Endothelial cell of umbilical vein (primary cell): Measurements from ENCODE around the gene NFXL1. TPM values are rescaled to one million over a fixed set of nuclear protein-coding genes. Genes with fewer than 3 reads are reported as not detected.
A peak's percentile ranks its signal among the peaks of the same experiment; 100 is the strongest.
"Not testable (repeated sequence)": the region's sequence is repeated elsewhere in the genome, so short reads cannot be mapped to it uniquely, and the experiment has no call there.

Source experiments
- BruUV-seq: library from RNA; stranded (reverse); fragments of 400-500 nt; replicated peaks from 2 replicates; lab custom pipeline; 2021; lab: Mats Ljungman, UMichigan
- CTCF ChIA-PET: fragments of 300-600, 350-600 bp; sonication (Branson Sonifier 250); formaldehyde crosslinking; loops from one replicate; lab custom pipeline; 2021; ENCODE audit warnings: antibody characterized with exemption, inconsistent platforms; lab: Charles Lee
- POLR2A ChIA-PET: fragments of 300-600, 350-600 bp; sonication (Branson Sonifier 250); formaldehyde crosslinking; loops from one replicate; lab custom pipeline; 2021; ENCODE audit warnings: antibody characterized with exemption, inconsistent platforms; lab: Charles Lee
- DNase-seq: peaks from one replicate; pipeline ENCODE4 v3.0.0-alpha.2; 2011; ENCODE audit warnings: low read depth, low spot score
- FAIRE-seq: peaks from 2 replicates; lab custom pipeline; 2011; peaks lifted over from hg19 to GRCh38; lab: Jason Lieb, UNC
- H2AFZ ChIP-seq: 2 replicates; pipeline ENCODE4 v1.6.0; 2012; ENCODE audit warnings: low read depth, low read length, control low read depth, inconsistent platforms
- H3K27ac ChIP-seq: 2 replicates; pipeline ENCODE4 v1.5.1; 2011; ENCODE audit warnings: low read depth, mild to moderate bottlenecking, control low read depth, low read length, moderate library complexity; ENCODE audit not compliant: insufficient read depth
- H3K27me3 ChIP-seq, 2 experiments: 2 replicates each; pipeline versions ENCODE4 v1.6.0 to v1.6.1; 2011; ENCODE audit warnings: low read length in 2 of 2, mixed read lengths in 1 of 2; ENCODE audit not compliant: control insufficient read depth in 2 of 2, insufficient read depth in 2 of 2
- H3K36me3 ChIP-seq, 2 experiments: 2 replicates in 1 of 2; 3 replicates in 1 of 2; pipeline ENCODE4 v1.5.1; 2011; ENCODE audit warnings: low read length in 2 of 2, mild to moderate bottlenecking in 1 of 2, moderate library complexity in 1 of 2; ENCODE audit not compliant: control insufficient read depth in 2 of 2, insufficient read depth in 2 of 2; ENCODE audit errors: extremely low read depth in 1 of 2
- H3K4me1 ChIP-seq: 3 replicates; pipeline ENCODE4 v1.5.1; 2011; ENCODE audit warnings: mild to moderate bottlenecking, low read length; ENCODE audit not compliant: control insufficient read depth, insufficient read depth; ENCODE audit errors: extremely low read depth
- H3K4me2 ChIP-seq: 2 replicates; pipeline ENCODE4 v1.6.1; 2011; ENCODE audit warnings: low read length, control low read depth, mixed read lengths; ENCODE audit not compliant: insufficient read depth
- H3K4me3 ChIP-seq, 3 experiments: fragments of 200-600 bp in 1 of 3; sonication (generic), shearing (Covaris generic) in 1 of 3; replicated peaks in 1 of 3; 2 replicates each; pipeline ENCODE4 v1.5.1; 2011 to 2016; ENCODE audit warnings: control low read depth in 3 of 3, low read length in 3 of 3, mild to moderate bottlenecking in 2 of 3, inconsistent platforms in 1 of 3, low read depth in 1 of 3, moderate library complexity in 1 of 3; ENCODE audit not compliant: insufficient read depth in 1 of 3
- H3K79me2 ChIP-seq: 2 replicates; pipeline ENCODE4 v1.6.0; 2012; ENCODE audit warnings: low read length, inconsistent platforms; ENCODE audit not compliant: control insufficient read depth, insufficient read depth
- H3K9ac ChIP-seq: replicated peaks from 2 replicates; pipeline ENCODE3; 2011; ENCODE audit warnings: low read length, control low read depth; ENCODE audit not compliant: insufficient read depth; ENCODE audit errors: extremely low read depth
- H3K9me1 ChIP-seq: replicated peaks from 3 replicates; pipeline ENCODE4 v1.6.0; 2011; ENCODE audit warnings: mild to moderate bottlenecking, low read length; ENCODE audit not compliant: control insufficient read depth, insufficient read depth; ENCODE audit errors: extremely low read depth
- H3K9me3 ChIP-seq: replicated peaks from 2 replicates; pipeline ENCODE4 v1.5.1; 2012; ENCODE audit warnings: low read length, inconsistent platforms; ENCODE audit not compliant: control insufficient read depth, insufficient read depth
- H4K20me1 ChIP-seq: replicated peaks from 2 replicates; pipeline ENCODE3; 2011; ENCODE audit warnings: mild to moderate bottlenecking, low read length; ENCODE audit not compliant: control insufficient read depth, insufficient read depth; ENCODE audit errors: extremely low read depth
- GATA2 ChIP-seq: IDR thresholded peaks from 2 replicates; pipeline ENCODE4 v1.7.0; 2011; ENCODE audit warnings: low read depth, mild to moderate bottlenecking, moderate library complexity, mixed read lengths, low read length; ENCODE audit not compliant: insufficient read length, insufficient read depth
- dilution Hi-C: fragments of 300-500 bp; cut with MboI; formaldehyde crosslinking; loops from one replicate; pipeline ENCODE4 v1.15.0; 2019; ENCODE audit warnings: low sequenced_read_pairs; ENCODE audit not compliant: extremely low pct_ligation_motif_present
- intact Hi-C: fragments of 100-400 bp; cut with micrococcal nuclease; formaldehyde crosslinking; loops from one replicate; pipeline ENCODE4 v1.10.0; 2022
- polyA plus RNA-seq, 4 experiments: library from polyadenylated mRNA; depleted of rRNA in 3 of 4; stranded (reverse) in 3 of 4; unstranded in 1 of 4; fragments of >200 nt; gene quantifications; 2 replicates each; pipeline versions ENCODE4 v1.2.1 to v1.2.3, GENCODE V29; 2011 to 2012; ENCODE audit warnings: missing spikeins in 1 of 4
- total RNA-seq: library from RNA; stranded (reverse); gene quantifications from 2 replicates; pipeline ENCODE4 v1.2.3, GENCODE V29; 2021
- TF ChIP-seq, protein P1 (sequence below), 2 donors: IDR thresholded peaks; 1 replicate in 1 of 2; 2 replicates in 1 of 2; pipeline ENCODE4 v1.5.1; 2011; ENCODE audit warnings: low read length in 2 of 2, mild to moderate bottlenecking in 2 of 2, moderate library complexity in 2 of 2, control low read depth in 1 of 2, inconsistent platforms in 1 of 2, low read depth in 1 of 2; ENCODE audit not compliant: insufficient read depth in 1 of 2; ENCODE audit errors: extremely low read depth in 1 of 2

Gene NFXL1
- total and polyA plus RNA-seq, 2 donors (not counting 3 experiments of a cell fraction or from before 2014, with no cell fraction given) = 5.1 to 14.6 TPM

DNA sequence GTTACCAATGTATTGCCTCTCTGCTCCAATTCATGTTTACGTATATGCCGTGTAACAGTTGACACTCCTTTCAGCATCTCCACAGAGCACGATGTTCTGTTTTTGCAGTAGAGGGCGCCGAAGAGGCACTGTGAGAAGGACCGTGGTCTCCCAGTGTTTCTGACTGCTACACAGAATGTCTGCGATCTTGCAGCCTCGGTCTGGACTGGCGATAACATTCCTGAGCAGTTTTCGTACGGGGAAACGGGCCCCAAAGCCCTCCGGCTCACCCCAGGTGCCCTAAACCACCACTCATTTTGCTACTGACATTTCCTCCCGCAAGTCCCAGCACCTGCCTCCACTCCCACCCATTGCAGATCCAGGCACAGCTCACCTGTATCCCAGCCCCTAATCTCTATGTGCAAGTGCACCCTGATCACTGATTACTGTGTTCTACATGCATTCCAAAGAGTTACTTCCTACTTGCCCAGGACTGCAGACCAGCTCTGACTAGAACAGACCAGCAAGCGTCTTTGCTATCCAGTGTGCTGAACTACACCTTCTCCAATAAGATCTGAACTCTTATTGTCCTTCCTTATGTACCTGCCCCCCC is 12.4 kb upstream of the NFXL1 start:
- peak; percentile 78 for FAIRE-seq
- H3K4me2 ChIP-seq = no peak overlapping the region
- ChIA-PET CTCF (interaction anchor here (0.7 to 1.5 kb wide), 2 partner anchors 17 to 160 kb away, joined by 3 to 7 read pairs; no protein-coding TSS in a partner anchor), POLR2A (no interaction called here)
- dilution Hi-C loops = no loop called here
- no TSS peak for BruUV-seq
- H3K4me3 ChIP-seq = no peak overlapping the region
- no peaks in the 10 kb centered on the region for H4K20me1 ChIP-seq
- peaks cover 7 to 19% of the 10 kb centered on the region in 2 experiments for H3K27me3 ChIP-seq
- H3K9me3 ChIP-seq = no peaks in the 10 kb centered on the region
- DNase-seq = peak; percentile 49
- peak overlapping the region; percentile 15 for H2AFZ ChIP-seq
- intact Hi-C loops = loop anchor here (1.0 to 10.0 kb wide), 2 partner anchors 161 to 218 kb away; no protein-coding TSS in a partner anchor
- H3K9me1 ChIP-seq = no peaks in the 10 kb centered on the region
- H3K9ac ChIP-seq = no peak overlapping the region
- no peaks in the 10 kb centered on the region for H3K79me2 ChIP-seq
- H3K4me1 ChIP-seq = peaks cover 3% of the 10 kb centered on the region
- TF ChIP-seq GATA2 = no peak
- TF ChIP-seq, protein P1, sequence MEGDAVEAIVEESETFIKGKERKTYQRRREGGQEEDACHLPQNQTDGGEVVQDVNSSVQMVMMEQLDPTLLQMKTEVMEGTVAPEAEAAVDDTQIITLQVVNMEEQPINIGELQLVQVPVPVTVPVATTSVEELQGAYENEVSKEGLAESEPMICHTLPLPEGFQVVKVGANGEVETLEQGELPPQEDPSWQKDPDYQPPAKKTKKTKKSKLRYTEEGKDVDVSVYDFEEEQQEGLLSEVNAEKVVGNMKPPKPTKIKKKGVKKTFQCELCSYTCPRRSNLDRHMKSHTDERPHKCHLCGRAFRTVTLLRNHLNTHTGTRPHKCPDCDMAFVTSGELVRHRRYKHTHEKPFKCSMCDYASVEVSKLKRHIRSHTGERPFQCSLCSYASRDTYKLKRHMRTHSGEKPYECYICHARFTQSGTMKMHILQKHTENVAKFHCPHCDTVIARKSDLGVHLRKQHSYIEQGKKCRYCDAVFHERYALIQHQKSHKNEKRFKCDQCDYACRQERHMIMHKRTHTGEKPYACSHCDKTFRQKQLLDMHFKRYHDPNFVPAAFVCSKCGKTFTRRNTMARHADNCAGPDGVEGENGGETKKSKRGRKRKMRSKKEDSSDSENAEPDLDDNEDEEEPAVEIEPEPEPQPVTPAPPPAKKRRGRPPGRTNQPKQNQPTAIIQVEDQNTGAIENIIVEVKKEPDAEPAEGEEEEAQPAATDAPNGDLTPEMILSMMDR (IDR thresholded peaks at IDR 0.05; ENCODE audit: extremely low read depth in 1 of 2, insufficient read depth in 1 of 2, low read depth in 1 of 2, low read length in 2 of 2) = peak; percentile 69
- H3K36me3 ChIP-seq = no peaks in the 10 kb centered on the region
- no peak overlapping the region for H3K27ac ChIP-seq

DNA sequence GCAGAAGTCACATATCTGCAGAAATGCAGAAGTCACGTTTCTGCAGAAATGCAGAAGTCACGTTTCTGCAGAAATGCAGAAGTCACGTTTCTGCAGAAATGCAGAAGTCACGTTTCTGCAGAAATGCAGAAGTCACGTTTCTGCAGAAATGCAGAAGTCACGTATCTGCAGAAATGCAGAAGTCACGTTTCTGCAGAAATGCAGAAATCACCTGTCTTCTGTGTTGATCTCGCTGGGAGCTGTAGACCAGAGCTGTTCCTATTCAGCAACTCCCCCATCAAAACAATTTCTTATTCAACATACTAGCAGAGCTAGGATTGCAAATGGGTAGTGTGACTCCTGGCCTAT is 8.9 kb upstream of the NFXL1 start:
- H3K27me3 ChIP-seq, H3K27ac ChIP-seq, H4K20me1 ChIP-seq, POLR2A ChIA-PET, dilution Hi-C loops, H3K4me3 ChIP-seq, H2AFZ ChIP-seq, FAIRE-seq, BruUV-seq, DNase-seq, H3K79me2 ChIP-seq, H3K36me3 ChIP-seq, H3K9ac ChIP-seq, H3K4me2 ChIP-seq, H3K4me1 ChIP-seq, H3K9me1 ChIP-seq, H3K9me3 ChIP-seq: not testable (repeated sequence)
- intact Hi-C loops = loop anchor here (10.0 kb wide), 1 partner anchor 222 kb away; no protein-coding TSS in a partner anchor
- CTCF ChIA-PET = interaction anchor here (1.8 kb wide), 1 partner anchor 11 kb away, joined by 4 read pairs; no protein-coding TSS in a partner anchor

DNA sequence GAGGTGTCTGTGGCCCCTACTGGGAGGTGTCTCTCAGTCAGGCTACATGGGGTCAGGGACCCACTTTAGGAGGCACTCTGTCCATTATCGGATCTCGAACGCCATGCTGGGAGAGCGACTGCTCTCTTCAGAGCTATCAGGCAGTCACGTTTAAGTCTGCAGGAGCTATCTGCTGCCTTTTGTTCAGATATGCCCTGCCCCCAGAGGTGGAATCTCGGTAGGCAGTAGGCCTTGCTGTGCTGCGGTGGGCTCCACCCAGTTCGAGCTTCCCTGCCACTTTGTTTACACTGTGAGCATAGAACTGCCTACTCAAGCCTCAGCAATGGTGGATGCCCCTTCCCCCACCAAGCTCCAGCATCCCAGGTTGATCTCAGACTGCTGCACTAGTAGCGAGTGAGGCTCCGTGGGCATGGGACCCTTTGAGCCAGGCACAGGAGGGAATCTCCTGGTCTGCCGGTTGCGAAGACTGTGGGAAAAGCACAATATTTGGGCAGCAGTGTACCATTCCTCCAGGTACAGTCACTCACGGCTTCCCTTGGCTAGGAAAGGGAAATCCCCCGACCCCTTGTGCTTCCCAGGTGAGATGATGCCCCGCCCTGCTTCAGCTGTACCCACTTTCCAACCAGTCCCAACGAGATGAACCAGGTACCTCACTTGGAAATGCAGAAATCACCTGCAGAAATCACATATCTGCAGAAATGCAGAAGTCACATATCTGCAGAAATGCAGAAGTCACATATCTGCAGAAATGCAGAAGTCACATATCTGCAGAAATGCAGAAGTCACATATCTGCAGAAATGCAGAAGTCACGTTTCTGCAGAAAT is 8.3 kb upstream of the NFXL1 start:
- dilution Hi-C loops, H3K27ac ChIP-seq: not testable (repeated sequence)

More for the DNA sequence above, 8.3 kb upstream of the NFXL1 start:
- FAIRE-seq, H3K36me3 ChIP-seq, H3K9ac ChIP-seq, H3K79me2 ChIP-seq, POLR2A ChIA-PET, H3K4me2 ChIP-seq, BruUV-seq, H2AFZ ChIP-seq, H3K9me1 ChIP-seq, DNase-seq, H3K27me3 ChIP-seq, H4K20me1 ChIP-seq, H3K4me3 ChIP-seq, H3K9me3 ChIP-seq, H3K4me1 ChIP-seq: not testable (repeated sequence)
- intact Hi-C loops = loop anchor here (10.0 kb wide), 1 partner anchor 222 kb away; no protein-coding TSS in a partner anchor
- CTCF ChIA-PET = interaction anchor here (1.8 kb wide), 1 partner anchor 11 kb away, joined by 4 read pairs; no protein-coding TSS in a partner anchor
